Activated CD4-positive, alpha-beta T cell treated with anti-CD3 and anti-CD28 coated beads, Interleukin-2, amount 10 ng/mL, durations not matched to agents 7 days and 5 days (primary cell): ENCODE measurements around the gene NDUFAF5. TPM values are rescaled to one million over a fixed set of nuclear protein-coding genes. Genes with fewer than 3 reads are reported as not detected.

Source experiments
- CTCF ChIA-PET: fragments of 350-600 bp; sonication (Branson Sonifier 250); formaldehyde crosslinking; loops from one replicate; lab custom pipeline; 2021; ENCODE audit warnings: antibody characterized with exemption; lab: Charles Lee
- POLR2A ChIA-PET: fragments of 350-600 bp; sonication (Branson Sonifier 250); formaldehyde crosslinking; loops from one replicate; lab custom pipeline; 2021; ENCODE audit warnings: antibody characterized with exemption; lab: Charles Lee
- DNase-seq: peaks from one replicate; pipeline ENCODE4 v3.0.0-alpha.2; 2020
- H3K27ac Mint-ChIP-seq: one replicate; pipeline ENCODE4 v1.8.0; 2021; ENCODE audit warnings: mild to moderate bottlenecking, moderate library complexity, mixed read lengths
- H3K27me3 Mint-ChIP-seq: one replicate; pipeline ENCODE4 v1.8.0; 2021; ENCODE audit warnings: mixed read lengths
- H3K36me3 Mint-ChIP-seq: one replicate; pipeline ENCODE4 v1.8.0; 2021; ENCODE audit warnings: low read depth, mixed read lengths
- H3K4me1 Mint-ChIP-seq: one replicate; pipeline ENCODE4 v1.8.0; 2021; ENCODE audit warnings: mixed read lengths
- H3K4me3 Mint-ChIP-seq: one replicate; pipeline ENCODE4 v1.8.0; 2021; ENCODE audit warnings: mild to moderate bottlenecking, moderate library complexity, mixed read lengths
- H3K9me3 Mint-ChIP-seq: one replicate; pipeline ENCODE4 v1.8.0; 2021; ENCODE audit warnings: mixed read lengths
- total RNA-seq, 2 experiments: library from RNA; stranded (reverse); gene quantifications; one replicate each; pipeline ENCODE4 v1.2.3, GENCODE V29; 2021

The NDUFAF5 gene
- total RNA-seq, 2 experiments from 2014 or later: 21.2 to 25.4 TPM

- DNase-seq: no peak
- H3K36me3 Mint-ChIP-seq: peaks cover 32% of the 10 kb centered on the region
- H3K27me3 Mint-ChIP-seq: no peaks in the 10 kb centered on the region
- H3K4me3 Mint-ChIP-seq: peak overlapping the region; percentile 90
- peak overlapping the region; percentile 93 for H3K27ac Mint-ChIP-seq
- POLR2A ChIA-PET: interaction anchor here (0.7 kb wide), 1 partner anchor 847 kb away, joined by 3 read pairs; no protein-coding TSS in a partner anchor
- CTCF ChIA-PET: interaction anchor here (0.6 to 2.2 kb wide), 4 partner anchors 9 to 41 kb away, joined by 3 to 16 read pairs (median 4); no protein-coding TSS in a partner anchor
- H3K9me3 Mint-ChIP-seq: no peaks in the 10 kb centered on the region
- peaks cover 44% of the 10 kb centered on the region for H3K4me1 Mint-ChIP-seq
These were observed 446 bp upstream of the NDUFAF5 start for GRCh38 chr20:13784271-13784892.

GRCh38 chr20:13786143-13786828, 1.5 kb downstream of the NDUFAF5 start:
- Mint-ChIP-seq H3K36me3 (peaks cover 36% of the 10 kb centered on the region), H3K27ac (peak overlapping the region; percentile 86), H3K4me3 (peak overlapping the region; percentile 90), H3K27me3 (no peaks in the 10 kb centered on the region), H3K9me3 (no peaks in the 10 kb centered on the region), H3K4me1 (peaks cover 38% of the 10 kb centered on the region)
- ChIA-PET CTCF (no interaction called here), POLR2A (no interaction called here)
- DNase-seq: no peak

GRCh38 chr20:13788167-13788834, 3.5 kb downstream of the NDUFAF5 start:
- H3K27ac Mint-ChIP-seq: no peak overlapping the region
- CTCF ChIA-PET: interaction anchor here (0.8 to 1.6 kb wide), 5 partner anchors 11 to 30 kb away, joined by 3 to 6 read pairs (median 3); no protein-coding TSS in a partner anchor
- H3K27me3 Mint-ChIP-seq: no peaks in the 10 kb centered on the region
- DNase-seq: peak; percentile 58
- POLR2A ChIA-PET: no interaction called here
- H3K36me3 Mint-ChIP-seq: peaks cover 33% of the 10 kb centered on the region
- no peaks in the 10 kb centered on the region for H3K9me3 Mint-ChIP-seq
- H3K4me3 Mint-ChIP-seq: no peak overlapping the region
- peaks cover 30% of the 10 kb centered on the region for H3K4me1 Mint-ChIP-seq

GRCh38 chr20:13790708-13791107, 5.9 kb downstream of the NDUFAF5 start:
- H3K27me3 Mint-ChIP-seq: no peaks in the 10 kb centered on the region
- no peak overlapping the region for H3K27ac Mint-ChIP-seq
- ChIA-PET POLR2A (no interaction called here), CTCF (no interaction called here)
- H3K4me1 Mint-ChIP-seq: peaks cover 21% of the 10 kb centered on the region
- no peak for DNase-seq
- no peaks in the 10 kb centered on the region for H3K9me3 Mint-ChIP-seq
- peaks cover 44% of the 10 kb centered on the region for H3K36me3 Mint-ChIP-seq
- H3K4me3 Mint-ChIP-seq: no peak overlapping the region

GRCh38 chr20:13791540-13792459, 7.0 kb downstream of the NDUFAF5 start:
- Mint-ChIP-seq H3K9me3 (no peaks in the 10 kb centered on the region), H3K27me3 (no peaks in the 10 kb centered on the region), H3K4me1 (peaks cover 10% of the 10 kb centered on the region), H3K27ac (no peak overlapping the region), H3K36me3 (peaks cover 47% of the 10 kb centered on the region), H3K4me3 (no peak overlapping the region)
- DNase-seq: no peak
- ChIA-PET CTCF (no interaction called here), POLR2A (no interaction called here)

GRCh38 chr20:13793001-13793400, 8.2 kb downstream of the NDUFAF5 start:
- H3K9me3 Mint-ChIP-seq: no peaks in the 10 kb centered on the region
- peaks cover 45% of the 10 kb centered on the region for H3K36me3 Mint-ChIP-seq
- H3K27me3 Mint-ChIP-seq: no peaks in the 10 kb centered on the region
- DNase-seq: no peak
- CTCF ChIA-PET: interaction anchor here (0.6 to 1.3 kb wide), 3 partner anchors 18 to 182 kb away, joined by 3 read pairs; no protein-coding TSS in a partner anchor
- no peak overlapping the region for H3K27ac Mint-ChIP-seq
- peaks cover 6% of the 10 kb centered on the region for H3K4me1 Mint-ChIP-seq
- no peak overlapping the region for H3K4me3 Mint-ChIP-seq
- POLR2A ChIA-PET: no interaction called here

GRCh38 chr20:13794667-13795066, 9.8 kb downstream of the NDUFAF5 start:
- no peak overlapping the region for H3K4me3 Mint-ChIP-seq
- peaks cover 46% of the 10 kb centered on the region for H3K36me3 Mint-ChIP-seq
- no peak overlapping the region for H3K27ac Mint-ChIP-seq
- no peaks in the 10 kb centered on the region for H3K27me3 Mint-ChIP-seq
- POLR2A ChIA-PET: no interaction called here
- CTCF ChIA-PET: no interaction called here
- DNase-seq: no peak
- H3K9me3 Mint-ChIP-seq: no peaks in the 10 kb centered on the region
- H3K4me1 Mint-ChIP-seq: peaks cover 3% of the 10 kb centered on the region

GRCh38 chr20:13799040-13799439, 14.2 kb downstream of the NDUFAF5 start:
- H3K9me3 Mint-ChIP-seq: no peaks in the 10 kb centered on the region
- DNase-seq: no peak
- peaks cover 50% of the 10 kb centered on the region for H3K36me3 Mint-ChIP-seq
- POLR2A ChIA-PET: no interaction called here
- H3K4me1 Mint-ChIP-seq: no peaks in the 10 kb centered on the region
- H3K4me3 Mint-ChIP-seq: no peak overlapping the region
- no peaks in the 10 kb centered on the region for H3K27me3 Mint-ChIP-seq
- CTCF ChIA-PET: interaction anchor here (1.2 kb wide), 1 partner anchor 11 kb away, joined by 3 read pairs; no protein-coding TSS in a partner anchor
- no peak overlapping the region for H3K27ac Mint-ChIP-seq

GRCh38 chr20:13799974-13800373, 15.1 kb downstream of the NDUFAF5 start:
- POLR2A ChIA-PET: no interaction called here
- Mint-ChIP-seq H3K27me3 (no peaks in the 10 kb centered on the region), H3K4me3 (no peak overlapping the region), H3K36me3 (peaks cover 50% of the 10 kb centered on the region), H3K9me3 (no peaks in the 10 kb centered on the region), H3K27ac (no peak overlapping the region), H3K4me1 (no peaks in the 10 kb centered on the region)
- CTCF ChIA-PET: no interaction called here
- DNase-seq: no peak

- DNase-seq: no peak
- POLR2A ChIA-PET: no interaction called here
- H3K27me3 Mint-ChIP-seq: no peaks in the 10 kb centered on the region
- H3K36me3 Mint-ChIP-seq: peaks cover 47% of the 10 kb centered on the region
- H3K27ac Mint-ChIP-seq: no peak overlapping the region
- H3K4me3 Mint-ChIP-seq: no peak overlapping the region
- no peaks in the 10 kb centered on the region for H3K9me3 Mint-ChIP-seq
- CTCF ChIA-PET: no interaction called here
- no peaks in the 10 kb centered on the region for H3K4me1 Mint-ChIP-seq
These were observed 15.9 kb downstream of the NDUFAF5 start for GRCh38 chr20:13800728-13801134.

- H3K4me1 Mint-ChIP-seq: no peaks in the 10 kb centered on the region
- no peak overlapping the region for H3K4me3 Mint-ChIP-seq
- no peaks in the 10 kb centered on the region for H3K9me3 Mint-ChIP-seq
- CTCF ChIA-PET: interaction anchor here (0.9 kb wide), 1 partner anchor 507 kb away, joined by 3 read pairs; no protein-coding TSS in a partner anchor
- no peak for DNase-seq
- no peaks in the 10 kb centered on the region for H3K27me3 Mint-ChIP-seq
- H3K36me3 Mint-ChIP-seq: peaks cover 22% of the 10 kb centered on the region
- POLR2A ChIA-PET: no interaction called here
- H3K27ac Mint-ChIP-seq: no peak overlapping the region
These were observed 24.5 kb downstream of the NDUFAF5 start for GRCh38 chr20:13809373-13809772.

GRCh38 chr20:13809855-13810254, 25.0 kb downstream of the NDUFAF5 start:
- Mint-ChIP-seq H3K4me1 (no peaks in the 10 kb centered on the region), H3K9me3 (no peaks in the 10 kb centered on the region), H3K27me3 (no peaks in the 10 kb centered on the region), H3K27ac (no peak overlapping the region), H3K36me3 (peaks cover 18% of the 10 kb centered on the region), H3K4me3 (no peak overlapping the region)
- ChIA-PET POLR2A (no interaction called here), CTCF (interaction anchor here (0.9 kb wide), 1 partner anchor 507 kb away, joined by 3 read pairs; no protein-coding TSS in a partner anchor)
- no peak for DNase-seq
